SKM-1 treated with dmso at 0.1 percent for 144 hours (cell line): ENCODE measurements around the gene AFMID.
"Not testable (repeated sequence)": the region's sequence is repeated elsewhere in the genome, so short reads cannot be mapped to it uniquely, and the experiment has no call there.

Source experiments
- DNase-seq: peaks from one replicate; lab custom pipeline; 2025; ENCODE audit not compliant: unreplicated experiment; lab: John Stamatoyannopoulos, UW

The AFMID gene

GRCh38 chr17:78252701-78253635 is 65.8 kb downstream of the AFMID start:
- no peak for DNase-seq

DNA sequence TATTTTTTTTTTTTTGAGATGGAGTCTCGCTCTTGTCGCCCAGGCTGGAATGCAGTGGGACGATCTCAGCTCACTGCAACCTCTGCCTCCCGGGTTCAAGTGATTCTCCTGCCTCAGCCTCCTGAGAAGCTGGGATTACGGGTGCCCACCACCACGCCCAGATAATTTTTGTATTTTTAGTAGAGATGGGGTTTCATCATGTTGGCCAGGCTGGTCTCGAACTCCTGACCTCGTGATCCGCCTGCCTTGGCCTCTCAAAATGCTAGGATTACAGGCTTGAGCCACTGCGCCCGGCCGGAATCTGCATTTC is 66.4 kb downstream of the AFMID start:
- DNase-seq = not testable (repeated sequence)

- DNase-seq = peak; percentile 73
Measured at GRCh38 chr17:78253946-78254672, 66.9 kb downstream of the AFMID start.

- DNase-seq = no peak
Measured at GRCh38 chr17:78255029-78255656, 68.0 kb downstream of the AFMID start.

- DNase-seq = peak; percentile 18
Measured at GRCh38 chr17:78255953-78256706, 69.0 kb downstream of the AFMID start.

DNA sequence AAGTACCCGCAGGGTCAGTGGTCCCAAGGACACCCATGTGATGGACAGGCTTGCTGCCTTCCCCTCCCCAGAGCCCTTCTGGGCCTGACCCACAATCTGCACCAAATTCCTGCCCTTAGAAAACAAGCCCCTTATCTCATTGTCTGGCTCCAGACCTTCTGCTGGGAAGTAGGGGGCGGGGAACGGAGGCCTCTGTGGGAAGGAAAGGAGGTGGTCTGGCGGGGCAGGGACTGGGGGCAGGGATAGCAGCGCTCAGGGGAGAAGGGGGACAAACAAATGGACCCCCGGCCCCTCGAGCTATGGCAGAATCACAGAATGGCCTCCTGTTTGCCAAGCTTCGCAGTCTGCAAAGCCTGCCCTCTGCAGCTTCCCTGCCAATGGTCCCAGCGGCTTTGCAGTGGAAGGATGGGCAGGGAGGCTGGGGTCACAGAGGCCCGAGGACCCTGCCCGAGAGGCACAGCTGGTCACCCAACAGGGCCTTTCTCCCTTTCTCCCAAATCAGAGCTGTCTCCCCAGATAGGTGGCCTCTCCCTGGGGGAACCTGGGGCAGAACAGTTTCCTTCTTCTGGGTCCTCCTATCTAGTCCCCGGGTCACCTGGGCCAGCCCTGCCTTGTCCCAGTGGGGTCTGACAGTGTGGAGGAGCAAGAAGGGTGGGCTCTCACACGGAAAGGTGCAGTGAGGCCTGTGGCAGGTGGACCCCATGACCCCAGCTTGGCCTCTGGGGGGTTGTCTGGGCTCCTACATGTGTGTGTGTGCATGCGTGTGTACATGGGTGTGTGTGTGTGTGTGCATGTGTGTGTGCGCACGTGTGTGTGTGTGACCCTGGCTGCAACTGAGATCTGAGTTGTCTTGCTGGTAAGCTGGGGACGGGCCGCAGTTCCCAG is 69.8 kb downstream of the AFMID start:
- DNase-seq = no peak
